ENCODE results near the gene SLC2A6. TPM values are rescaled to one million over a fixed set of nuclear protein-coding genes. Genes with fewer than 3 reads are reported as not detected.

The SLC2A6 gene
- total and polyA plus RNA-seq, 2 of the 8 experiments (the other 6 are each of a cell fraction or from before 2014, with no cell fraction given): 16.6 to 17.8 TPM

DNA sequence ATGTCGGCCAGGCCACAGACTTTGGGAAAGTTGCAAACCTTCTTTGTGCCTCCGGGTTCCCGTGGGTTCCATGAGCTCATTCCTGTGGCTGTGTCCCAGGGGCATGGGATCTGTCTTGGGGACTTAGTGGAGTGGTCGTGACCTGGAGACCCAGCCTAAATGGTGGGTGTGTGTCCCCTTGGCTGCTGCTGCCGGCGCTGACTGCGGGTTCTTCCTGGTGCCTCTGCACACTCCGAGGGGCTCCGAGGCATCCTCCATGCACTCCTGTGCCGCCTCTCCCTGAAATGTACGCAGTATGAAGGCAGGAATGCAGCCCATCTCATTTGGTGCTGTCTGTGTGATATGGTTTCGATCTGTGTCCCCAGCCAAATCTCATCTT is 21.0 kb upstream of the SLC2A6 start:
- H3K27ac ChIP-seq (ENCODE audit: low read depth, low read length): no peak overlapping the region
- ChIA-PET POLR2A (ENCODE audit: partially characterized antibody) (no interaction called here), CTCF (ENCODE audit: partially characterized antibody) (interaction anchor here (0.7 to 1.7 kb wide), 9 partner anchors 9 to 314 kb away, joined by 3 to 8 read pairs (median 3); no protein-coding TSS in a partner anchor)
- H3K79me2 ChIP-seq (ENCODE audit: control insufficient read depth in 1 of 2, insufficient read depth in 2 of 2, low read length in 2 of 2): no peaks in the 10 kb centered on the region; a peak in 1 of 4 replicates
- peaks cover 11% of the 10 kb centered on the region for H3K23me2 ChIP-seq (ENCODE audit: low read depth, low read length)
- H2BK5ac ChIP-seq (ENCODE audit: low read depth, low read length): no peak overlapping the region
- H3K18ac ChIP-seq (ENCODE audit: extremely low read depth, low read length): no peak overlapping the region
- DNase-seq (ENCODE audit: low read depth in 1 of 2, low spot score in 2 of 2): no peak
- H4K91ac ChIP-seq (replicated peaks; ENCODE audit: insufficient read length, low read length): no peak overlapping the region
- no peak overlapping the region for H2BK20ac ChIP-seq (ENCODE audit: low read length)
- peaks cover 0 to 12% of the 10 kb centered on the region in 2 experiments for H4K20me1 ChIP-seq (replicated peaks in 1 of 2; ENCODE audit: control insufficient read depth in 1 of 2, insufficient read depth in 2 of 2, low read length in 2 of 2)
- H3K14ac ChIP-seq (ENCODE audit: insufficient read length): no peak overlapping the region
- peaks cover 0 to 2% (median 0%) of the 10 kb centered on the region in 4 experiments; a peak in 1 of 7 replicates for H3K27me3 ChIP-seq (replicated peaks in 1 of 4; ENCODE audit: control insufficient read depth in 3 of 4, extremely low read depth in 1 of 4, insufficient read depth in 3 of 4, low read length in 3 of 4)
- no peaks in the 10 kb centered on the region for H3K4me1 ChIP-seq (replicated peaks in 1 of 4; ENCODE audit: control insufficient read depth in 3 of 4, insufficient read depth in 4 of 4, low read length in 3 of 4)
- no peak overlapping the region for H3K4me3 ChIP-seq (ENCODE audit: extremely low read depth in 1 of 4, insufficient read depth in 2 of 4, low read depth in 3 of 4, low read length in 4 of 4)
- H2BK120ac ChIP-seq (replicated peaks; ENCODE audit: low read depth, low read length): no peak overlapping the region
- peaks cover 2 to 13% of the 10 kb centered on the region in 2 experiments; a peak in 2 of 4 replicates for H3K9me3 ChIP-seq (ENCODE audit: insufficient read depth in 2 of 2, low read depth in 1 of 2, low read length in 1 of 2)
- H3K79me1 ChIP-seq (ENCODE audit: low read depth, low read length): peaks cover 2% of the 10 kb centered on the region; the same call in 1 of the 2 replicates
- H2AK5ac ChIP-seq (ENCODE audit: low read depth, low read length): no peak overlapping the region
- peaks cover 0 to 3% (median 0%) of the 10 kb centered on the region in 4 experiments; a peak in 1 of 8 replicates for H3K36me3 ChIP-seq (ENCODE audit: control insufficient read depth in 2 of 4, insufficient read depth in 4 of 4, low read length in 3 of 4)
- 0 out of 2 replicates have a peak overlapping the region, but pooled peaks have one; percentile 39 for H2BK12ac ChIP-seq (ENCODE audit: low read depth, low read length)
- no peak overlapping the region for H4K5ac ChIP-seq (ENCODE audit: insufficient read length, low read depth, low read length)
- no peak overlapping the region for H4K8ac ChIP-seq (ENCODE audit: extremely low read depth, insufficient read depth, low read length)
- H3K4ac ChIP-seq (replicated peaks; ENCODE audit: insufficient read length, low read depth, low read length): no peak overlapping the region
- H2AFZ ChIP-seq (ENCODE audit: low read length): no peak overlapping the region
- no peak overlapping the region for H2BK15ac ChIP-seq (ENCODE audit: low read length)
- no peak for FAIRE-seq
- H3K4me2 ChIP-seq (ENCODE audit: insufficient read depth in 1 of 2, low read depth in 2 of 2, low read length in 2 of 2): no peak overlapping the region
- H3K56ac ChIP-seq (replicated peaks; ENCODE audit: insufficient read length, low read depth, low read length): no peak overlapping the region
- H3K23ac ChIP-seq (ENCODE audit: insufficient read length): no peak overlapping the region
- 85% methylated on average over 12 of the region's 12 CpGs; no CpG with 5 or more reads in 1 of the 2 experiments for WGBS, 2 experiments (ENCODE audit: extremely low coverage in 1 of 2, insufficient coverage in 1 of 2, insufficient read length in 1 of 2, insufficient replicate concordance in 2 of 2, low coverage in 1 of 2, low lambda C conversion rate in 2 of 2, missing lambda C conversion rate in 1 of 2)
- no peak overlapping the region for H3K9ac ChIP-seq (replicated peaks in 1 of 4; ENCODE audit: extremely low read depth in 1 of 4, low read depth in 3 of 4, low read length in 3 of 4)
- TF ChIP-seq CEBPB (IDR thresholded peaks at IDR 0.05; ENCODE audit: low read depth, low read length) (no peak), HDAC2 (IDR thresholded peaks at IDR 0.05; ENCODE audit: borderline replicate concordance in 1 of 2, low read depth in 2 of 2, low read length in 2 of 2) (no peak), CTCF (IDR thresholded peaks at IDR 0.05; ENCODE audit: control extremely low read depth in 1 of 3, insufficient read depth in 1 of 3, low read depth in 1 of 3, low read length in 3 of 3) (no peak), HDAC6 (IDR thresholded peaks at IDR 0.05; ENCODE audit: low read depth, low read length) (no peak), TBP (IDR thresholded peaks at IDR 0.05; ENCODE audit: low read depth, low read length) (no peak), ATF2 (IDR thresholded peaks at IDR 0.05; ENCODE audit: low read length) (no peak), ATF3 (IDR thresholded peaks at IDR 0.05; ENCODE audit: insufficient read depth, low read depth, low read length) (no peak)
